HPDE6-E6E7 (cell line): ENCODE measurements around the gene PIGU.
A peak's percentile ranks its signal among the peaks of the same experiment; 100 is the strongest.
"Not testable (repeated sequence)": the region's sequence is repeated elsewhere in the genome, so short reads cannot be mapped to it uniquely, and the experiment has no call there.

Source experiments
- DNase-seq: peaks from one replicate; pipeline ENCODE4 v3.0.0; 2011; ENCODE audit warnings: missing footprints; ENCODE audit errors: extremely low spot score

PIGU gene

DNA sequence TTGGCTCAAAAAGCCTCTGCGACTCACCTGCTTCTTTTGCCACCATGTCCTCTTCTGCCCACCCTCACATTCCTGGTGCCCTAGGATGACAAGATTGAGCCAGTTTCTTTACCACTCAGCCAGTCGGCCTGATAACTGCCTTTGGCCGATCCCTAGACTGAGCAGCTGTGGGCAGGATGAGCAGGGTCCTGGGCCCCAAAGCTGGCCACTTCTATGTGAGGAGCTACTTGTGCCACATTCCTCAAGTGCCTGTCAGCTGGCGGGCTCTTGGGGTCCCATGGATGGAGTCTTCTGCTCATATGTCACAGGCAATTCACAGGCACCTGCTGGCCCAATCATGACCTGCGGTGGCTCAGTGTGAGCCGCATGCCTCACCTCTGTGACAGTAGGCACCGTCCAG is 144.1 kb downstream of the PIGU start:
- no peak for DNase-seq

DNA sequence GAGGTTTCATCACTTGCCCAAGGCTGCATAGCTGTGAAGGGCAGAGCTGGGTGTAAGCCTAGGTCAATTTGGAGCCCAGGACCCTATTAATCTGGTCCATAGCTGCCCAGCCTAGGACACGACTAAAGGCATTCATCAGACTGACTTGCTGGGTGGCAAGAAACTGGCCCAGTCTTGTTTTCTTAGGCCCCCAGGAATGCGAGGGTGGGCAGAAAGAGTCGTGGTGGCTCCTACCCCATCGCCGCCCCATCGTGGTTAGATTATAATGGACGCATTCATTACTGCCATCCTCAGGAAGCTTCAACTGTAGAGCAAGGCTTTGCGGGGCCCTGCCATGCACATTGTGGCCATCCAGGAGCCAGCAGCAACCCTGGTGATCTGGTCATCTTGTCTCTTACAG is 144.6 kb downstream of the PIGU start:
- no peak for DNase-seq

DNA sequence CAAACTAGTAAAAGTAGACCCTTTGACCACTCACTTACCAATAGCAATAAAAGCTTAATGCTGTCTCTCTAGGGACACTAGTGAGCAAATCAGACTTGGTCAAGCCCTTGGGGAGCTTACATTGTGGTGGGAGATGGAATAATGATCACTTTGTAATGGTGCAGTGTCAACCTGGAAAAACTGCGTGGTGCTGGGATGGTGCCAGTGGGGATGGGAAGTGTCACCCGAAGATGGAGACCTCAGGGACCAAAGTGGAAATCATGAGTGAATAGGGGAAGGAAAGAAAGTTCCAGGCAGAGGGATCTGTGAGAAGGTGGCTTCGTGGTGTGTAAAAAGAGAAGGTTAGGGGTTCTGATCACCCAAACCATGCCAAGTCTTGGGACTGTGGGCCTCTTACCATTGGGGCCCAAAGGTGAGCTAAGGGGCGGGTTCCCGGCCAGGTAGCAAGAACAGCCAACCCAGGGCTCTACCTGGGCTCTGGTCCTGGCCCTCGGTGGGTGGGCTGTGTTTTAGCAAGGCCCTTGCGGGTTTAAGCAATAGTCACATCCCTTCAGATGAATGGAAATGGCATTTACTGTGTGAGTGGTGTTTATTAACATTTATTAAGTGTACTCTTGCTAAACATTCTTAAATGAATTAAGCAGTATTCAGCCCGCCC is 145.2 kb downstream of the PIGU start:
- no peak for DNase-seq

DNA sequence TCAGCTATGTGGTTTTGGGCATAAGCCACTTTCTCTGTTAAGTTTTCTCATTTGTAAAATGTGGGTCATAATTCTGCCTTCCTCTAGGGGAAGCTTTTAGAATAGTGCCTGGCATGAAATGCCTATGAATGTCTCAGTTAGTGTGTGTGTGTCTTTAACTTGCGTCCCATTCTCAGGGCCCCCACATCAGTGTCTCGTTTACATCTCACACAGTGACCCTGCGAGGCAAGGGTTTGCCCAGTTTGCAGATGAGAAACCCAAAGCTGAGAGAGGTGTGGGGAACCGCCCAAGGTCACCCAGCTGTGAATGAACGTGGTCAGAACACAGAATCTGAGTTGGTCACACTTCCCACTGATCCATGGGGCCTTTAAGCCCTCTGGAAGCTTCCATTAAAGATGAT is 146.6 kb downstream of the PIGU start:
- no peak for DNase-seq

DNA sequence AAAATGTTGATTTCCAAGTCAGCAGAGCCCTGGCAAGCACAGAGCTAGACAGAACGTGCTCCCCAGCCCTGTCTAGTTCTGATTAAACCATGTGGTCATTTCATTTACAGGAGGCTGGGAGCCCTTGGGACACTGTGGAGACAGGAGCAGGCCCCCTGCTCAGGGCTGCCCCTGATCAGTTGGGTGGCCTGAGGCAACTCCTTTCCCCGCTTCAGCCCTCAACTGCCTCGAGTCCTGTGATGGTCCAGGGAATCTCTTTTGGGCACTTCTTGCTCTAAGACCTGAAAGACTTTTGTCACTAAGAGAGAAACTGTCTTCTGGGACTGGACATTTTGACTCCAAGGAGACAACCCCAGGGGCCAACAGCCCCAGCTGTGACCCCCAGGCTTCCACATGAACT is 147.2 kb downstream of the PIGU start:
- no peak for DNase-seq

DNA sequence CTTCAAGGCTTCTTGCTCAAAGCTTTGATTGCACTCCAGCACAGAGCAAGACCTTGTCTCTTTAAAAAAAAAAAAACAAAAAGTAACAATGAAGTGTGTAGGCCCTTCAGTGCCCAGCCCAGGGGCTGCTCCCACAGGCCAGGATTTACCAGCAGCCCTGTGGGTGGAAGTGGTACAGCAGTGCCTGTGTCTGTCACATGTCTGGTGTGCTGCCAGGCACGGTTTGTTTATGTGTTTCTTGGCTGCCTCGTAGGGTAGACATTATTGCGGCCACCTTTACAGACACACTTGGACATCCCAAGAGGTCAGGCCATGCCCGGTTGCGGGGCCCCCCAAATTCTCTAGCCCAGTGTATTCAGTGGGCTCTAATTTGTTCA is 148.0 kb downstream of the PIGU start:
- DNase-seq = no peak

DNA sequence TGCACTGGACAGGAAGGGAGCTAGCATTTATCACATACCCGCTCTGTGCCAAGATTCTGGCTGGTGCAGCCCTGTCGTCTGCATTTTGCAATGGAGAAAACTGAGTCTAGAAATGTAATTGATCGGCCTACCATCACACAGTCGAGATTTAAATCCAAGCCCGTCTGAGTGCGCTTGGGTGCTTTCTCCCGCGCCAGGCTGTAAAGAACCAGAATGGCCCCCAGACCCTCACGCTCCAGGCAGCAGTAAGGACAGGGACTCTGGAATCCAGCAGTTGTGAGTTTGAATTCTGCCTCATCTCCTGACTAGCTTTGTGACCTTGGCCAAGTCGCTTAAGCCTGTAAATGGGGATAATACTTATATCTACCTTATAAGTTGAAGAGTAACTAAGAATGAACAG is 149.9 kb downstream of the PIGU start:
- DNase-seq = no peak

DNA sequence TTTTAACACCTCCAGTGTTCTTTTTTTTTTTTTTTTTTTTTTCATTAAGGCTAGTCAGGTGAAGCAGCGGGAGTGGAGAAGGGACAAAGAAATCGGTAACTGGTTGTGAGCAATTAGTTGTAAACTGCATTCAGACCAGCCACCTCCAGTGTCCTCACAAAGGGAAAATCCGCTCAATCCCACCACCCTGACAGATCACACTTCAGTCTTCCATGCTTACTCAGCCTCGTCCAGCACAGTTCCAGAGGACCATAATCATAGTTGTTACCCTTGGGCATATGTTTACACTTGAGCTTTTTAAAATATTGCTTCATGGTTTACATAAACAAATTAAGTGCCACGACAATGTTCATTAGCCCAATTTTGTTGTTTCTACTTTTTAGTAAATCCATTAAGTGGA is 150.4 kb downstream of the PIGU start:
- DNase-seq = no peak

DNA sequence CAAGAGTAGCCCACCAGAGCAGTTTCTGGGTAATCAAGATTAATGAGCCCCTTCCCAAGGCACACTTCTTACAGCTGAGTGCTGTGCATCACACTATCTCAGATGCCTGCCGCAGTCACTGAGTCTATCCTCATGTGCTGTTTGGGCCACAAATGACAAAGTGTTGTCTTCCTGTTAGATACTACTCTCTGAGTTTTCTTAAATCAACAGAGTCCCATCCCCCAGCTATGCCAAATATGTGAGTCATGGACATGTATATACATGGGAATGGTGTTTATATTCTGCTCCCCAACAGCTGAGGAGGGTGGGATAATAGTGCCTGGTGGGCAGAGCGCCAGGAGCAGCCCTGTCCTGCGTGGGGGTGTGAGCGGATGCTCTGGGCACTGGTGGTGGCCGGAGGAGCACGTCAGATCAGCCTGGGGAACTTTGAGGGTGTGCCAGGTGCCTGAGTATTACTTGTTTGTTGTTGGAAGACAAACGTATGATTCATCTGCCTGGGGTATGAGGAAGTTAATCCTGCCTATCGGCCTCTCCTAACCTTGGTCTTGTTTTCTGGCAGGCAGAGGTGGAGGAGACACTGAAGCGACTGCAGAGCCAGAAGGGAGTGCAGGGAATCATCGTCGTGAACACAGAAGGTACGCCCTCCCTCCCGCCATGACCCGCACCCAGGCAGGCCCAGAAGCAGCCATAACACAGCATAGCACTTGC is 151.0 kb downstream of the PIGU start:
- DNase-seq = peak; percentile 100

DNA sequence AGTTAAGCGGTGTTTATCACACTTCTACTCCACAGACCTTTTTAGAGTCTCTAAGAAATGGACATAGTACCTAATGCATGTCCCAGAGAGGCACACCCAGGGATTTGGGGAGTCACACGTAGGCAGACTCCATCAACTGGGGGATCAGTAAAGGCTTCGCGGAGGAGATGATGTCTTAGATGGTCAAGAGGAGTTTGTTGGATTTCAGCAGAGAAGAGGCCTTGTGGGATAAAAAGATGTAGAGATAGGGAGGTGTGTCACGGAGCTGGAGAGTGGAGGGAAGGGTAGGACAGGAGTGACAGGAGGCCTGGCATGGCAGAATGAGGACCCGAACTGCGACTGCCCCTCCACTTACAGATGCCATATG is 151.6 kb downstream of the PIGU start:
- DNase-seq = no peak

DNA sequence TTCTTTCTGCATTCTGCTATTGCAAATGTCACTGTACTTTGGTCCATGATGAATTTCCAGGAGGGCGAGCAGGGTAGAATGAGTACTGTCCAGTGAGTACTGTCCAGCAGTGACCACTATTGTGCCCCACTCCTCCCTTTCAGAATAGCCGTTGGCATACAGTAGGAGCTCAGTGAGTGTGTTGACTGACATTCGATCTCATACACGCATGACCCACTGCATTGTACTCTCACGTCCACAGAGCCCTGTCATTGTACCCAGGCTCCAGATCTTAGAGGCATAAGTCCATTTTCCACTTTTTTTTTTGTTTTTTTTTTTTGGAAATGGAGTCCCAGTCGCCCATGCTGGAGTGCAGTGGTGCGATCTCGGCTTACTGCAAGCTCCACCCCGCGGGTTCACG is 152.5 kb downstream of the PIGU start:
- no peak for DNase-seq

DNA sequence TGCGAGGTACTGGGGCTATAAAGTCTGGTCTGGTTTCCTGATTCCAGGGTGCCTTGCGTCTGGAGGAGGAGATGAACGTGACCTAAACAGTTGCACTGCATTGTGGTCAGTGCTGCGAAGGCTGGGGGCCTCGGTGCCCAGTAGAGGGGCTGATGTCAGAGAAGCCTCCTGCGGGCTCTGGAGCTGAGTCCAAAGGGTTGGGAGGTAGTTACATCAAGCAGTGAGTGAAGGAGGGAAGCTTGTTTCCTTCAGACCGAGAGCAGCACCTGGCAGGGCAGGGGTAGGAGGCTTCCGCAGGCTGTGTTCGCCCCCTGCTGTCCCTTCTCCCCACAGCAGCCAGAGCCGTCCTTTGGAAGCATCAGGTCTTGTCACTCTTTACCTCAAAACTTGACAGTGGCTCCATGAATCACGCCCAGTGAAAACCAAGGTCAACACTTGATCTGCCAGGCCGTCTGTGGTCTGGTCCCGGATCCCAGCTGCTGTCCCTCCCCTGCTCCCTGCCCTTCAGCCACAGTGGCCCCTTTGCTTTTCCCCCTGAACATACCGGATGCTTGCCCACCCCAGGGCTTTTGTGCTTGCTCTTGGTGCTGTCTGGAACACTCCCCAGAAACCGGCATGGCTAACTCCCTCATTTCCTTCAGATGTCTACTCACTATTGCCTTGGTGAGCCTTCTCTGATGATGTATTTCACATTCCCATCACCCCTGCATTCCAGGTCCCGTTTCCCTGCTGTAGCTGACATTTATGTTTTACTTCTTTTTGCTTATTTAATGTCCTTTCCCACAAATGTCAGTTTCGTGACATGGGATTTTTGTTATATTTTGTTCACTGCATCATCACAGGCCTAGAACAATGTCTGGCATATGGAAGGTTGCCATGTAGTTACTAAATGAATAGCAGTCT is 153.7 kb downstream of the PIGU start:
- DNase-seq = peak; percentile 55

DNA sequence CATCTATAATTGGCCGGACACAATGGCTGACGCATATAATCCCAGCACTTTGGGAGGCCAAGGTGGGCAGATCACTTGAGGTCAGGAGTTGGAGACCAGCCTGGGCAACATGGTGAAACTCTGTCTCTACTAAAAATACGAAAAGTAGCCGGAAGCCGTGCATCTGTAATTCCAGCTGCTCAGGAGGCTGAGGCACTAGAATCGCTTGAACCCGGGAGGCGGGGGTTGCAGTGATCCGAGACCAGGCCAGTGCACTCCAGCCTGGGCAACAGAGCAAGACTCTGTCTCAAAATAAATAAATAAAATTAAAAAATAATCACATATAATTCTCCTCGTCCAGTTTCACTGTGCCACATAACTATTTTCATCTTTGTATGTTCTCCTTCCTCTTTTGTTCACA is 157.1 kb downstream of the PIGU start:
- DNase-seq = not testable (repeated sequence)

DNA sequence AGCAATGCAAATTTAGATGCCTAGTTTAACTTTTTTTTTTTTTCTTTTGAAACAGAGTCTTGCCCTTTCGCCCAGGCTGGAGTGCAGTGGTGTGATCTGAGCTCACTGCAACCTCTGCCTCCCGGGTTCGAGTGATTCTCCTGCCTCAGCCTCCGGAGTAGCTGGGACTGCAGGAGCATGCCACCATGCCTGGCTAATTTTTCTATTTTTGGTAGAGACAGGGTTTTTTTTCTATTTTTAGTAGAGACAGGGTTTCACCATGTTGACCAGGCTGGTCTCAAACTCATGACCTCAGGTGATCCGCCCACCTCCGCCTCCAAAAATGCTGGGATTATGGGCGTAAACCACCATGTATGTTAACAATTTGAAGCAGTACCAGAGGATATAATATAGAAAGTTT is 158.0 kb downstream of the PIGU start:
- DNase-seq = not testable (repeated sequence)

DNA sequence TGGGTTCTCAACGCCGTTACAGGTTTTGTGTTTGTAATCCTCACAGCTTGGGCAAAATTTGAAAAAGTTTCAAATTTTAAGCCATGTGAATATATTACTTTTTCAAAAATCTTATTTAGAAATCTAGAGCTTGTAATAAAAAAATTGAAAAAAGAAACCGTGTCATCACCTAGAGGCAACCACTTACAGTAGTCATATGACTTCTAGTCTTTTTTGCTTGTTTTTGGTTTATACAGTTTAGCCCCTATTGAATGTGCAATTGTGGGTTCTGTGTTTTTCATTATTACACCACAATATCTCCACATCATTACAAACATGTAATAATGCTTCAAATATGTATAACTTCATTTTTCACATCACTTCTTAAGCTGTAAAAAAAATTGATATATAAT is 159.8 kb downstream of the PIGU start:
- no peak for DNase-seq

DNA sequence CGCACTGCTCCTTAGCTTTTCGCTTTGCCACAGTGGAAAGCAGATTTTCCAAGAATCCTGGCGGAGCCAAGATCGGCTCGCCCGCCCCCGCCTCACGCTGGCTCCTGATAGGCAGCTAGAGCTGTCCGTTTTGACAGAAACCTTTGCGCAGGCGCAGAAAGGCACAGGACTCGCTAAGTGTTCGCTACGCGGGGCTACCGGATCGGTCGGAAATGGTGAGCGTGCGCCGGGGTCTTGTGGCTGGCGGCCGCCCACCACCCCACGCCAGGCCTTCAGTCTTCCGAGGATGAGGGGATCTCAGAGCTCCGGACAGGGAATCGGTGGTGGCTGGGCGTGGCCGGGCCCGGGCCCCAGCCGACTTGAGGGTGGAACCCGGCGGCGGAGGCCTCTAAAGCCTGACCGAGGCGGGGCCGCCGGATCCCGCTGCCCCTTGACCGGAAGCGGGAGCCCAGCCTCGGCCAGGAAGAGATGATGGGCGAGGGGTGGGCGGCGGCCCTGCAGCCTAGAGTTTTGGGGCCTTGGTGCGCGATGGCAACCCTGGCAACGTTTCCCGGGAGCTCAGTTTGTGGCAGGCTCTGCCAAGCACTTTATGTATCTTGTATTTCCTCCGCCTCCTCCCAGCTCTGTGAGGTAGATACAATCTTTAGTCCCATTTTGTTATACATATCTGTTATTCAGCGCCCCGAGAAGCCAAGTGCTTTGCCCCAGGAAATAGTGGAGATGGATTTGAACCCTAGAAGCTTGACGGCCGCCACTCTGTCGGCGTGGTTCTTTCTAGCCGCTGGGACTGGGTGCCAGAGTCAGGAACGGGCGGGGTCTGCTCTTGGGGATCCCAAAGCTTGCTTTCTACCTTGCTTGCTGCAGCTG is 160.4 kb downstream of the PIGU start, which contains the start of gene DYNLRB1:
TSS of gene DYNLRB1 (plus strand) at position 176 of the 867 bp plus-strand sequence. CDS start at position 213, 37 bp downstream.
- peak; percentile 98 for DNase-seq

DNA sequence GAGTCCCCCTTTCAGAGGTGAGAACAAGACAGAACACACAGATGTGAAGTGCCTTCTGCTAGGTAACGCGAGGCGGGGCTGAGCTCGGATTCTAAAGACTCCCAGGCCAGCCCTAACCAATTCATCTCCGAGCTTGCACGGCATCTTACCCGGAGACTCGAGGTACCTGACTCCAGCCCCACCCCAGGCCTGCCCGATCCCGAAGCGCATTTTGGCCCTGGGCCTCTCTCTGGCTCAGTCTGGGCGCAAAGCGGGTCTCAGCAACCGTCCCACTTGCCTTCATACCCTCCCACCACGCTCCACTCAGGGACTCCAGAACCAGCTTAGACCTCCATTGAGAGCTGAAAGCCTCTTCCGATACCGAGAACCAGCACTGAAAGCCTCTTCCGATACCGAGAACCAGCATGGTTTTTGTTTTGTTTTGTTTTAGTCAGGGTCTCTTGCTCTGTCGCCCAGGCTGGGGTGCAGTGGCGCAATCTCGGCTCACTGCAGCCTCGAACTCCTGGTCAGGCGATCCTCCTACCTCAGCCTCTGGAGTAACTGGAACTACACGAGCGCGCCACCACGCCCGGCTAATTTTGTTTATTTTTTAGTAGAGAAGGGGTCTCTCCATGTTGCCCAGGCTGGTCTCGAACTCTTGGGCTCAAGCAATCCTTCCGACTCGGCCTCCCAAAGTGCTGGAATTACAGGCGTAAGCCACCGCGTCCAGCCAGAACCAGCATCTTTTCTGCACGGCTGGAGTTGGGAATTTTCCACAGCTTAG is 161.2 kb downstream of the PIGU start:
- DNase-seq = peak; percentile 95

DNA sequence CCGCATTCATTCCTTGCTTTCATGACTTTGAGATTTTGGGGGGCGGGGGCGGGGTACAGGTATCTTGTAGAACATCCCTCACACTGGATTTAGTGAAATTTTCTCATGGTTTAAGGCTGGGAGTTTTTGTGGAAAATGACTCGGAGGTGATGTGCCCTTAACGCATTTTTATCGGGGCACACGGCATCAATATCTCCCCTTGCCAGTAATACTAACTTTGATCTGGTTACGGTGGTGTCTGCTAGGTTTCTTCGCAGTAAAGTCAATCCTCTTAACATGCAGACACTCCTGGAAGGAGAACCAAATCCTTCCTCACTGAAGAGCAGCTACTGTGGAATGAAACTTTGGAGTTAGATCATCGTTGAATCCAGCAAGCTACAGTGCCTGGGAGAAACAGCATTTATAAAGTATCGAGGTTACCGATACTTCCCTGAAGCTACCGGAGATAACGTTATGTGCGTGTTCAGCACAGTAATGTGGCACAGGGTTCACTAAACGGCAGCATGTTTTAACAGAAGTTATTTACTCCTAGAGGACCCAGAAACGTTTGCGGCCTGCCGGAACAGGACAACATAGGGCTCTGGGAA is 161.9 kb downstream of the PIGU start:
- DNase-seq = no peak

DNA sequence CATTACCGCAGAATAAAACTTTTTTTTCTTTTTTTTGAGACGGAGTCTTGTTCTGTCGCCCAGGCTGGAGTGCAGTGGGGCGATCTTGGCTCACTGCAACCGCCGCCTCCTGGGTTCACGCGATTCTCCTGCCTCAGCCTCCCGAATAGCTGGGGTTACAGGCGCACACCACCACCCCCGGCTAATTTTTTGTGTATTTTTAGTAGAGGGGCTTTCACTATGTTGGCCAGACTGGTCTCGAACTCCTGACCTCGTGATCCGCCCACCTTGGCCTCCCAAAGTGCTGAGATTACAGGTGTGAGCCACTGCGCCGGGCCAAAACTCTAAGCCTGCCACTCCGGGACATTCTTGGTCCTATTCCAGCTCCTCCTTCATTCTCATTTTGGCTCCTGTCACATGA is 162.9 kb downstream of the PIGU start:
- not testable (repeated sequence) for DNase-seq

DNA sequence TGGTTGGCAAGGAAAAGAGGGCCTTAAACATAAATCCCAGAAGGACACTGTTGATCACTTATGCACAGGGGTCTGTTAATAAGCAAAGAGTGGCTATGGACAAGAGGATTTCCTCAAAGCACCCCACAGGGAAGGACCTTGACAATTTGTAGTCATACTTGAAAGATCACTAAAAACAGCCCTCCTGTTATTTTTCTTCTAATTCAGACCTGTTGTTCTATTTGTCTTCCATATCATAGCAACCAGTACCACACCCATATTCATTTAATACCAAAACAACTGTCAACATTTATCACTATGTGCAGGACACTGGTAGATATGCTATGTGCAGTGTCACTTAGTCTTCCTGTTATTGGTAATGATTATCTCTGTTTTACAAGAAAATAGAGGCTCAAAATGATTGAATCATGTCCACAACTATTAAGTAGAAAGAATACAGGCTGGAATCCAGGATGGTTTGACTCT is 163.9 kb downstream of the PIGU start:
- DNase-seq = no peak
